A673 (cell line): ENCODE measurements around the gene ALPI.

ENCODE experiments used
- EZH2 ChIP-seq: fragments of 200-600 bp; sonication (generic); IDR thresholded peaks from 2 replicates; pipeline ENCODE4 v1.6.1; 2017; ENCODE audit warnings: borderline replicate concordance, low read depth, mild to moderate bottlenecking, mixed read lengths, antibody characterized with exemption, low read length; ENCODE audit not compliant: poor library complexity, severe bottlenecking
- TF ChIP-seq, protein P1 (sequence below): fragments of 300-800, 200-600 bp; sonication (generic); conservative IDR thresholded peaks from 2 replicates; pipeline ENCODE4 v1.5.1; 2017; ENCODE audit warnings: low read depth, mild to moderate bottlenecking, antibody characterized with exemption, low read length, moderate library complexity, mixed read lengths

DNA sequence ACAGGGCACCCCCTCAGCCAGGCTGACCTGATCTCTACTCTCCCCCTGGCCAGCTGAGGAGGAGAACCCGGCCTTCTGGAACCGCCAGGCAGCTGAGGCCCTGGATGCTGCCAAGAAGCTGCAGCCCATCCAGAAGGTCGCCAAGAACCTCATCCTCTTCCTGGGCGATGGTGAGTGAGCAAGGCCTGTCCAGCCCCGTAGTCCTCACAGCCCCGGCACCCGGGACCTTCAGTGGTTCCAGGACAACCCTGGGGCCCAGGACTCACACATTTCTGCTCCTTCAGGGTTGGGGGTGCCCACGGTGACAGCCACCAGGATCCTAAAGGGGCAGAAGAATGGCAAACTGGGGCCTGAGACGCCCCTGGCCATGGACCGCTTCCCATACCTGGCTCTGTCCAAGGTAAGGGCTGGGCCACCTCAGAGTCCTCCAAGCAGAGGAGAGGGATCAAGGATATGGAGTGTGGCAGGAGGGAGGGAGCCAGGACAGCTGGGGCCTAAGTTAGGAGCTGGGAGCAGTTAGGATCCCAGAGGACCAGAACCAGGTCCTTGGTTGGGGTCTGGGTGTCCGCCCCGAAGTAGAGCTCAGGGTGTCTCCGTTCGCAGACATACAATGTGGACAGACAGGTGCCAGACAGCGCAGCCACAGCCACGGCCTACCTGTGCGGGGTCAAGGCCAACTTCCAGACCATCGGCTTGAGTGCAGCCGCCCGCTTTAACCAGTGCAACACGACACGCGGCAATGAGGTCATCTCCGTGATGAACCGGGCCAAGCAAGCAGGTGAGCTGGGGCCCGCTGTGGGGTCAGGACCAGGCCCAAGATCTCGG lies 555 bp downstream of the ALPI start:
- TF ChIP-seq, protein P1, sequence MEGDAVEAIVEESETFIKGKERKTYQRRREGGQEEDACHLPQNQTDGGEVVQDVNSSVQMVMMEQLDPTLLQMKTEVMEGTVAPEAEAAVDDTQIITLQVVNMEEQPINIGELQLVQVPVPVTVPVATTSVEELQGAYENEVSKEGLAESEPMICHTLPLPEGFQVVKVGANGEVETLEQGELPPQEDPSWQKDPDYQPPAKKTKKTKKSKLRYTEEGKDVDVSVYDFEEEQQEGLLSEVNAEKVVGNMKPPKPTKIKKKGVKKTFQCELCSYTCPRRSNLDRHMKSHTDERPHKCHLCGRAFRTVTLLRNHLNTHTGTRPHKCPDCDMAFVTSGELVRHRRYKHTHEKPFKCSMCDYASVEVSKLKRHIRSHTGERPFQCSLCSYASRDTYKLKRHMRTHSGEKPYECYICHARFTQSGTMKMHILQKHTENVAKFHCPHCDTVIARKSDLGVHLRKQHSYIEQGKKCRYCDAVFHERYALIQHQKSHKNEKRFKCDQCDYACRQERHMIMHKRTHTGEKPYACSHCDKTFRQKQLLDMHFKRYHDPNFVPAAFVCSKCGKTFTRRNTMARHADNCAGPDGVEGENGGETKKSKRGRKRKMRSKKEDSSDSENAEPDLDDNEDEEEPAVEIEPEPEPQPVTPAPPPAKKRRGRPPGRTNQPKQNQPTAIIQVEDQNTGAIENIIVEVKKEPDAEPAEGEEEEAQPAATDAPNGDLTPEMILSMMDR: no peak
- no peak for TF ChIP-seq EZH2
